ENCODE measurements around the gene COX6B2. TPM values are rescaled to one million over a fixed set of nuclear protein-coding genes. Genes with fewer than 3 reads are reported as not detected.

The COX6B2 gene
- total RNA-seq, 1 experiment from 2014 or later, result 0.10 TPM

- in situ Hi-C loops (cut with HindIII; ENCODE audit: low pct_unique_long_range_greater_than_20kb, low sequenced_read_pairs), result no loop called here
- no peak for DNase-seq (ENCODE audit: low read depth)
Observed at GRCh38 chr19:55324662-55325061, 29.9 kb downstream of the COX6B2 start.

GRCh38 chr19:55322204-55322885 is 32.2 kb downstream of the COX6B2 start:
- in situ Hi-C loops (cut with HindIII; ENCODE audit: low pct_unique_long_range_greater_than_20kb, low sequenced_read_pairs), result no loop called here

GRCh38 chr19:55321466-55322137 is 32.9 kb downstream of the COX6B2 start:
- no peak for DNase-seq (ENCODE audit: low read depth)
- in situ Hi-C loops (cut with HindIII; ENCODE audit: low pct_unique_long_range_greater_than_20kb, low sequenced_read_pairs), result no loop called here

More at GRCh38 chr19:55322204-55322885, 32.2 kb downstream of the COX6B2 start:
- DNase-seq (ENCODE audit: low read depth), result no peak

GRCh38 chr19:55320844-55321419 is 33.6 kb downstream of the COX6B2 start:
- DNase-seq (ENCODE audit: low read depth), result no peak
- in situ Hi-C loops (cut with HindIII; ENCODE audit: low pct_unique_long_range_greater_than_20kb, low sequenced_read_pairs), result no loop called here

- in situ Hi-C loops (cut with HindIII; ENCODE audit: low pct_unique_long_range_greater_than_20kb, low sequenced_read_pairs), result no loop called here
- no peak for DNase-seq (ENCODE audit: low read depth)
Observed at GRCh38 chr19:55319785-55320184, 34.7 kb downstream of the COX6B2 start.

DNA sequence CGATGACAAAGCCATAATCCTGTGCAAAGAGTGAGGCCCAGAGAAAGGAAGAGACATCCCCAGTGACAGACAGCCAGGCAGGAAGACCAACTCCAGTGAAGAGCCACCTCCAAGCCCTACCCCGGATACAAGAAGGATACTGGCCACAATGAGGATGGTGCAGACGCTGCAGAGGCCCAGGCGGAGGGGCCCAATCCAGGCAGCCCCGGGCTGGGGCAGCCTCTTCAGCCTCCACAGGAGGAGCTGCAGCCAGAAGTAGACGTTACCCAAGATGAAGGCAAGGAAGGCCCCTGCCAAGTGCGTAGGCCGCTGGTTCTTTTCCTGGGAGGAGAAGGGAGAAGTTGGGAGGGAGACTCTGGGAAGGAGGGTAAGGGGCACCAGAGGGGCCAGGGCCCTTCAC is 37.9 kb downstream of the COX6B2 start:
- in situ Hi-C loops (cut with HindIII; ENCODE audit: low pct_unique_long_range_greater_than_20kb, low sequenced_read_pairs), result no loop called here
- no peak for DNase-seq (ENCODE audit: low read depth)

DNA sequence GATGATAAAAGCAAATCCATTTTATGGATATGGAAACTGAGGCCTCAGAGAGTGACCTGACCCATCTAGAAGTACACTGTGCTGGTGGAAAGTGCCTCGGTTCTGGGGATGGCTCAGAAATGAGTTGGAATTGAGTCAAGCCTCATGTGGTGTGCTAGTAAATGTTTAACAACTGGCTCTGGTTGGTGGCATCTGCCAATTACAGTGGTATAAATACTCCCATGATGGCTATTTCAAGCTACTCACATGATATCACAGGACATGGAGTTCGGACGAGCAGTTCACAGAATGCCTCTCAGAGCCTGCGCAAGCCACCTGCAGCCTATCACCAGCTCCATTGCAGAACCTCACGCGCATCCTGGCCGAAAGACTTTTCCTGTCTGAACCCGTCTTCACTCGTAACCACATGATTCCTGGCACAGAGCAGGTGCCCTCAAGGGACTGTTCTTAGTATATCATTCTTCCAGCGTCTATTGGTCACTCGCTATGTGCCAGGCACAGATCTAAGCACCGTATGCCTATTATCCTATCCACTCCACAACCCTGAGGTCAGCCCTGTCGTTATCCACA is 38.5 kb downstream of the COX6B2 start:
- no peak for DNase-seq (ENCODE audit: low read depth)
- in situ Hi-C loops (cut with HindIII; ENCODE audit: low pct_unique_long_range_greater_than_20kb, low sequenced_read_pairs), result no loop called here

- no peak for DNase-seq (ENCODE audit: low read depth)
- in situ Hi-C loops (cut with HindIII; ENCODE audit: low pct_unique_long_range_greater_than_20kb, low sequenced_read_pairs), result no loop called here
Observed at GRCh38 chr19:55314396-55314795, 40.1 kb downstream of the COX6B2 start.

GRCh38 chr19:55312621-55313512 is 41.7 kb downstream of the COX6B2 start:
- in situ Hi-C loops (cut with HindIII; ENCODE audit: low pct_unique_long_range_greater_than_20kb, low sequenced_read_pairs), result no loop called here
- no peak for DNase-seq (ENCODE audit: low read depth)

DNA sequence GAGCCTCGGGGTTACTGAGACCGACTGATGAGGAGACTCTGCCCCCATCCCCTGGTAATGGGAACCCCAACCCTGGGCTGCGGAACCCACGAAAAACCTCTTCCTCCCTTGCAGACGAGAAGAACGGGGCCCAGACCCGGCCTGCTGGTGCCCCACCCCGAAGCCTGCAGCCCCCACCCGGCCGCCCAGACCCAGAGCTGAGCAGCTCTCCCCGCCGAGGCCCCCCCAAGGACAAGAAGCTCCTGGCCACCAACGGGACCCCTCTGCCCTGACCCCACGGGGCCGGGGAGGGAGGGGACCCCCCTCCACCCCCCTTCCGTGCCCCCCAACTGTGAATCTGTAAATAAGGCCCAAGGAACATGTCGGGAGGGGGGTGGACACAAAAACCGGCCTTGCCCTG is 42.7 kb downstream of the COX6B2 start:
- in situ Hi-C loops (cut with HindIII; ENCODE audit: low pct_unique_long_range_greater_than_20kb, low sequenced_read_pairs), result no loop called here
- no peak for DNase-seq (ENCODE audit: low read depth)

GRCh38 chr19:55311397-55311796 is 43.1 kb downstream of the COX6B2 start:
- DNase-seq (ENCODE audit: low read depth), result no peak

GRCh38 chr19:55310498-55310897 is 44.0 kb downstream of the COX6B2 start:
- in situ Hi-C loops (cut with HindIII; ENCODE audit: low pct_unique_long_range_greater_than_20kb, low sequenced_read_pairs), result no loop called here
- DNase-seq (ENCODE audit: low read depth), result no peak

More at GRCh38 chr19:55311397-55311796, 43.1 kb downstream of the COX6B2 start:
- in situ Hi-C loops (cut with HindIII; ENCODE audit: low pct_unique_long_range_greater_than_20kb, low sequenced_read_pairs), result no loop called here

DNA sequence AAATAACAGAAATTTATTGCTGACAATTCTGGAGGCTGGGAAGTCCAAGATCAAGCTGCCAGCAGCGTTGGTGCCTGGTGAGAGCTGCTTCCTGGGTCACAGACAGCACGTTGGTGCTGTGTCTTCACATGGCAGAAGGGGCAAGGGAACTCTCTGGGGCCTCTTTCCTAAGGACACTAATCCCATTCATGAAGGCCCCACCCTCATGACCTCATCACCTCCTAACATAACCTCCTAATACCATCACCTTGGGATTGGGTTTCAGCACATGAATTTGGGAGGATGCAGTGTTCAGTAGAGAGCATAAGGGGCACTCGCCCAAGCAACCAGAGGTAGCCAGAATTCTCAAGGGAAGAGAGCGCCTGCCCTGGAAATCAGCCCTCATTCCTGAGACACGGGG is 45.1 kb downstream of the COX6B2 start:
- DNase-seq (ENCODE audit: low read depth), result no peak
- in situ Hi-C loops (cut with HindIII; ENCODE audit: low pct_unique_long_range_greater_than_20kb, low sequenced_read_pairs), result no loop called here

DNA sequence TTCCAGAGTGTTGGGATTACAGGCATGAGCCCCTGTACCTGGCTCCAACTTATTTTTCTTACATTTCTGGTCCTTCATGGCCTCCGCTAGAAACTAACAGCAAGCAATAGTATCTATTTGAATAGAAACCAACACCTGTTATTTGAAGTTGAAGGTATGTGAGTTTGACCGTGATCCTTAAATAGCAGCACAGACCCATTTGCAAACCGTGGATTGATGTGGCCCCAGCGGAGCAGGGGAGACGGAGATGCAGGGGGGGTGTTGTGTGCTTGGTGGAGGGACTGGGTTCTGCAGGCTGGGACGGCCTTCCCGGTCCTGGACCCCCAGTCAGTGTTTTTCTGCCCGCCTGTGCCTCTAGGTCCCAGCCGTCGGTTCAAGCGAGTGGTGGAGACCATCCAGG is 46.2 kb downstream of the COX6B2 start:
- DNase-seq (ENCODE audit: low read depth), result no peak
- in situ Hi-C loops (cut with HindIII; ENCODE audit: low pct_unique_long_range_greater_than_20kb, low sequenced_read_pairs), result no loop called here

DNA sequence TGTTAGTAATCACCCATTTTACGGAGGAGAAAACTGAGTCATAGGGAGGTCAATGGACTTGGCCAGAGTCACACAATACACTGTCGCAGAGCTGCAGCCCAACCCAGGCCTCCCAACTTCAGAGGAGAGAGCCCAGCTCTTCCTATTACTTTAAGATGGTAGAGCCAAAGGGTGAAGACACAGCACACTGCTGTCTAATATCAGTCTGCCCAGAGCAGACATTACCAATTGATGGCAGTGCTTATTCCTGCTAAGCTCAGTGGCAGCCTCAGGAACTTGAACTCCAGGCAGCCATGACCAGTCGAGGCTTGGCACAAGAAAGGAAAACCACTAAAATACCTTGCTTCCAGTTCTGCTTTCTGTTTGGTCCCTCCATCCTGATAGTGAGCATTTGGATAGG is 47.8 kb downstream of the COX6B2 start:
- in situ Hi-C loops (cut with HindIII; ENCODE audit: low pct_unique_long_range_greater_than_20kb, low sequenced_read_pairs), result no loop called here
- no peak for DNase-seq (ENCODE audit: low read depth)

DNA sequence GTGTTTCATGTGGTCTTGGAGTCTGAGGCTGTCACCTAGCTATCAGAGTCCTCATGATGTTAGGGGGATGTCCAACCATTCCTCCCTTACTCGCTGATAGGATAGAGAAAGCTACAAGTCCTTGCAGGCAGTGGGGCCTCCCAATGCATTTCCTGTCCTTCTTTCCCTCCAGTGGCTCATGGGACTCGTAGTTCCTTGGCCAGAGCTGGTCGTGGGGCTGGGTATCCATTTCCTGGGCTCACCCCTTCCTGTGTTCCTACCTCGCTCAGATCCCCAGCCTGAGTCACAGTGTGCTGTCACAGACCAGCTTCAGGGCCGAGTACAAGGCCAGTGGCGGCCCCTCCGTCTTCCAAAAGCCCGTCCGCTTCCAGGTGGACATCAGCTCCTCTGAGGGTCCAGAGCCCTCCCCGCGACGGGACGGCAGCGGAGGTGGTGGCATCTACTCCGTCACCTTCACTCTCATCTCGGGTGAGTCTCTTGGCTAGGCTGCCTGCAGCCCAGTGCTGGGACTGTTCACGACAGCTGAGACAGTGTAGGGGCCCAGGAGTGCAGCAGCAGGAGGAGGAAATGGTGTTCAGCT is 48.4 kb downstream of the COX6B2 start:
- no peak for DNase-seq (ENCODE audit: low read depth)
- in situ Hi-C loops (cut with HindIII; ENCODE audit: low pct_unique_long_range_greater_than_20kb, low sequenced_read_pairs), result no loop called here

- in situ Hi-C loops (cut with HindIII; ENCODE audit: low pct_unique_long_range_greater_than_20kb, low sequenced_read_pairs), result no loop called here
- peak; percentile 19 for DNase-seq (ENCODE audit: low read depth)
Observed at GRCh38 chr19:55305491-55305890, 49.0 kb downstream of the COX6B2 start.

GRCh38 chr19:55304980-55305379 is 49.5 kb downstream of the COX6B2 start:
- no peak for DNase-seq (ENCODE audit: low read depth)
- in situ Hi-C loops (cut with HindIII; ENCODE audit: low pct_unique_long_range_greater_than_20kb, low sequenced_read_pairs), result no loop called here
